GM11168 (cell line): ENCODE results near the gene LDLRAD2.
"Not testable (repeated sequence)": the region's sequence is repeated elsewhere in the genome, so short reads cannot be mapped to it uniquely, and the experiment has no call there.

ENCODE experiments used
- in situ Hi-C: fragments of 300-500 bp; cut with MboI; formaldehyde crosslinking; loops from one replicate; pipeline ENCODE4 v1.12.0; 2022; ENCODE audit warnings: low sequenced_read_pairs; ENCODE audit not compliant: unreplicated experiment

LDLRAD2 gene

GRCh38 chr1:21822349-21822748, 10.3 kb downstream of the LDLRAD2 start:
- in situ Hi-C loops: no loop called here

DNA sequence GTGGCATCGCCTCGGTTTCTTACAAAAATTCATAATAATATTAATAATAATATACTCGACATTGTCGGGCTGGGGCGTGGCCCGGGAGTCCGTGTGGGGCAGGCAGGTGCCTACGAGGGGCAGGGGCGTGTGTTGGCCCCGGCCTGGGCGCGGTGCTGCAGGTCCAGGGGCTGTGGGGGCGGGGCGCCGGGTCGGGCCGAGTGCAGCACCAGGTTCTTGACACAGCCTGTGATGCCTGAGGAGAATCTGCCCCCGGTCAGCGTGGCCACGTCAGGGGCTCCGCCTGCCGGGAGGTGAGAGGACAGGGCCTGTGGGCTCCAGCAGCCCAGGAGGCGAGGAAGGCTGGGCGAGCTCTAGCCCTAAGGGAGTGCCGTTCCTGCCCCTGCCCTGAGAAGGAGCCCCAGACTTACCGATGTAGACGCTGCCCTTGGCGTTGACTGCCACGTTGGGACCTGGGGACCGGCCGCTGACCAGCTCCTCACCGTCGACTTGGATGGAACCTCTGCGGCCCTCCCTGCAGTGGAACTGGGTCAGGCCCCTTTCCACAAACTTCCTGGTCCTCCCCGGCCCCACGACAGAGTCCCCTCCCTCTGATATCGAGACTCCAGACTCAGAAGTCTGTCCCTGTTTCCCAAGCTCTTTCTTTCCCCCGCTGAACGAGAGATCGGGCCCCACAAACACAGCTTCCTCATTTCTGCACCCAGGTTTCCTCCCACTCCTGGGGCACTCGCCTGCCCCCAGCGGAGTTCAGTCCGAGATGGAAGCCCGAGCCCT, 11.3 kb downstream of the LDLRAD2 start:
- in situ Hi-C loops: no loop called here

DNA sequence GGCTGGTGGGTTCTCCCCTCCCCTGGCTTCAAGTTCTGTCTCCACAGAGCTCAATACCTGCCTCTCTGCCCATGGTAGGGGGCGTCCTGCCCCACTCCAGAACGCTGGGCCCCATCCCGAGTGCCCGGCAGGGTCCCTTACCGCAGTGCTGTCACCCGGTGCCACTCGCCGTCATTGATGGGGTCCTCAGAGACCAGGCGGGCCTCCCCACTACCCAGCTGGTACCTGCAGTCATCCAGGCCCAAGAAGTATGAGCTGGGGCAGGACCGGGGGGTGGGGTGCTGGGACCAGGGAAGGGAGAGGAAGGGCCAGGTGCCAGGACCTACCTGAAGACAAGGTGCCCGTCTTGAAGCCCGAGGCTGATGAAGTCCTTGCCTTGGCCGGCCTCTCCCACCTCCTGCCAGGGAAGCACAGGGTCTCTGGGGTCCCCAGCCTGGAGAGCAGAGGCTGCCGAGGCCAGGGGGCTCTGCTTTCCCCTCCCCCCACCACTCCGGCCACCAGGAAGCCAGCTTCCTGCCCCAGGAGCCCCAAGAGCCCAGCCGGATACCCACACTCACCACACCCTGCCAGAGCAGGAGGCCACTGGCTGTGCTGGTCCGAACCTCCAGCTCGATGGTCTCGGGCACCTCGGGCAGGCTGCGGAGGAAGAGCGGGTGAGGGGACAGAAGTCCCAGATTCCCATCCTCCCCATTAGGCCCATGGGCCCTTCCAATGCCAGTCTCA, 12.1 kb downstream of the LDLRAD2 start:
- in situ Hi-C loops: no loop called here

DNA sequence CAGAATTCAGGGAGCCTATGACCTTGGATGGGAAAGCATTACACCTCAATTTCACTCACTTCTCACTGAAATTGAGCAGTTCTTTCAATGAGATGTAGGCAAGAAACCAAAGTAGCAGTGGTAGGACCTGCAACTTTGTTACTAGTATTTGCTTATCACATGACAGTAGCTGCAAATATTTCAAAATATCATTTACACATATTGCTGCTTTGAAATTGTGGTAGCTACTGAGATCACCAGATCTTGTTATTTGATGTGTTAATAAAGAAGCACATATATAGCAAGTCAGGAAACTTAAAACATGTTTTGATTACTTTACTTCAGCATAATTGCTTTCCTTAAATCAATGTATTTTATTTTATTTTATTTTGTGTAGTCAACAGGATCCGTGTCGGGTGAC, 12.9 kb downstream of the LDLRAD2 start:
- in situ Hi-C loops: no loop called here

DNA sequence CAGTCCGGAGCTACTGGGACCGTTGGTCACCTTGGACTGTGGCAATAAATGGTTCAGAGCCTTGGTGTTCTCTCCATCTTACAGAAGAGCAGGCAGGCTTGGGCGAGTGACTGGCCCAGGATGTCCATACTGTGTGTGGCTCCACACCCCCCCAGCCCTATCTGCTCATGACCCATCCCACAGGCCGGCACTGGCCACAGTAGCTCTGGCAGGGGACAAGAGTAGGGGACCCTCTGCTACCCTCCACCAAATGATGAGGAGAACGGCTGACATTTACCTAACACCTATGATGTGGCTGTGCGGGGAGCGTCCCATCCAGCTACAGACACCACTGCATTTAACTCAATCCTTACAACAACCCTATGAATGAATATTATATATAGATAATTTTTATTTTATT, 13.3 kb downstream of the LDLRAD2 start:
- in situ Hi-C loops: no loop called here

DNA sequence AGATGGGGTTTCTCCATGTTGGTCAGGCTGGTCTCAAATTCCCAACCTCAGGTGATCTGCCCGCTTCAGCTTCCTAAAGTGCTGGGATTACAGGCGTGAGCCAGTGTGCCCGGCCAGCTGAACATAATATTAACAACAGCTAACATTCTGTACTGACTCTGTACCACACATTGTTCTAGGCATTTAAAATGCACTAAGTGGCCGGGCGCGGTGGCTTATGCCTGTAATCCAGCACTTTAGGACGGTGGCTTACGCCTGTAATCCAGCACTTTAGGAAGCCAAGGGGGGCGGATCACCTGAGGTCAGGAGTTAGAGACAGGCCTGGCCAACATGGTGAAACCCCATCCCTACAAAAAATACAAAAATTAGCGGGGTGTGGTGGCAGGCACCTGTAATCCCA, 14.6 kb downstream of the LDLRAD2 start:
- in situ Hi-C loops: not testable (repeated sequence)

DNA sequence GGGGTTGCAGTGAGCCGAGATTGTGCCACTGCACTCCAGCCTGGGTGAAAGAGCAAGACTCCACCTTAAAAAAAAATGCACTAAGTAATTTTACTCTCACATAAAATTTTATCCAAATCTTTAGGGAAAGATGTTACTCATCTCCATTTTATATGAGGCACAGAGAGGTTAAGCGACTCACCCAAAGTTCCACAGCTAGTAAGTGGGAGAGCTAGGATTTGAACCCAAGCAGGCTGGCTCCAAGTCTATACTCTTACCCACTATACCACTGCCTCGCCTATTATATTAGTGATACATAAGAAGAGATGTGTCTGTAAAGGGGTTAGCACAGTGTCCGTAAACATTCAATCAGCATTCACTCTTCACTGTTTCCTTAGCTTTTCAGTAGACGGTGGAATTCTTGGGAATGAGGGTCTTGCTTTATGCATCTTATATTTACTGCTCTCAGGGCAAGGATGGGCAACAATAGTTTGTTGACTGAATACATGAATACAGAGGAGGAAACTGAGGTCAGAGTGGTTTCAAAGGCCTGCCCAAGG, 15.1 kb downstream of the LDLRAD2 start:
- in situ Hi-C loops: no loop called here

GRCh38 chr1:21828075-21828474, 16.0 kb downstream of the LDLRAD2 start:
- in situ Hi-C loops: no loop called here

DNA sequence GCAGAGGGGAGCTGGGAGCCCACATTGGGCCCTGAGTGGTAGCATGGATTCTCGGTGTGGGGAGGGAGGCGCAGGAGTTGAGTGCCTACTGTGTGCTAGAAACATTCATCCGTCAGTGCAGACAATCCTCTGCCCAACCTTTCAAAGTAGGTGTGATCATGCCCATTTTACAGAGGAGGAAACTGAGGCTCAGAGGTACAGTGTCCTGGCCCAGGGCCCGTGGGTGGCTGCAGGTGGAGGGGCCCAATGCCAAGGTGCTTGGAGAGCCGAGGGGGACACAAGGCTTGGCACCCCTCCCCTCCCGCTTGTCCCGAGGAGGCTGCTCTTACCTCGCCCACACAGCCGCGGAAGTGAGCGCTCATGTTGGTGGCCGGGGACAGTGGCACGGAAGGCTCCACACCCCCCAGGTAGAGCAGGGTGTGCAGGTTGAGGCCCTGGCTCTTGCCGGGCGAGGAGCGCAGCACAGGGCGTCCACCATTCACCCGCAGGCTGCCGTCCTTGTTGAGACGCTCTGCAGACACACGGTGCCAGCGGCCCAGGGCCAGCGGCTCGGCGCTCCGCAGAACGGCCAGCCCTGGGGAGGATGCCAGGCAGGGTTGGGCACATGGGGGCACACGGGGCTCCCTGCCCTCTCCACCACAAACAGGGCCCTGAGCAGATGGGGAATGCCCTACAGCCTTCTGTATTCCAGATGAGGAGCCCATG, 16.6 kb downstream of the LDLRAD2 start:
- in situ Hi-C loops: no loop called here

DNA sequence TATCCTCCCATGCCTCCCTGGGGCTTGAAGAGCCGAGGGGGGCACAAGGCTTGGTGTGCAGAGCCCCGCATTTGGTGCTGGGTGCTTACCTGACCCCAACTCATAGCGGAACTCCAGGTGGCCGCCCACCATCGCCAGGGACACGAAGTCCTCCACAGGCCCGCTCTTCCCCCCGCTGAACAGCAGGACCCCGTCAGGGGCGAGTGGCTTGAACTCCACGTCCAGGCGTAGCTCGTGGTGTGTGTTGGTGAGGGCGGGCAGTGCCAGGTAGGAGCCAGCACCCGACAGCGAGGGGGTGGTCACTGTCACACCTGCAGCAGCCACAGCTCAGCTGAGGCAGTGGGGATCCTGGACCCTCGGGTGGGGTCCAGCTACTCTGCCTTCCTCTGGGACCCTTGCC, 17.2 kb downstream of the LDLRAD2 start:
- in situ Hi-C loops: no loop called here

GRCh38 chr1:21830792-21831453, 18.9 kb downstream of the LDLRAD2 start:
- in situ Hi-C loops: no loop called here

GRCh38 chr1:21831454-21831970, 19.4 kb downstream of the LDLRAD2 start:
- in situ Hi-C loops: no loop called here

GRCh38 chr1:21833392-21833976, 21.4 kb downstream of the LDLRAD2 start:
- in situ Hi-C loops: no loop called here

DNA sequence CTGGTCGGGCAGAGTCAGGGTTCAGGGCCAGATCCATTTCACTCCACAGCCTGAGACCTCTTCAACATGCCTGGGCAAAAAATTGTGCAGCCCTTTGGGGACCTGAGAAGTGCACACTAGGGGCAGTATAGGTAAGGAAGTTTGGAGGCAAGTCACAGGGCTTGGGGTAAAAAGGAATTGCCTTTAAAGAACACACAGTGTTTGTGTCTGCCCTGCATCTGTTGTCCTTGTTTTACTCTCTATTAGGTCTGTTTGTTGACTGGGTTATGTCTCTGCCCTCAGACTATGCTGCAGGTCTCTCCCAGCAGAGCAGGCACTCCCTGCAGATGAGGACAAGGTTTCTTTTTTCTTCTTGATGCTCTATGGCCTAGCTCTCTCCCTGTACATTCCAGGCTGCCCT, 22.0 kb downstream of the LDLRAD2 start:
- in situ Hi-C loops: no loop called here

GRCh38 chr1:21834666-21835065, 22.6 kb downstream of the LDLRAD2 start:
- in situ Hi-C loops: no loop called here

- in situ Hi-C loops: no loop called here
These were observed 23.9 kb downstream of the LDLRAD2 start for GRCh38 chr1:21836010-21836409.

GRCh38 chr1:21836729-21837128, 24.7 kb downstream of the LDLRAD2 start:
- in situ Hi-C loops: no loop called here

DNA sequence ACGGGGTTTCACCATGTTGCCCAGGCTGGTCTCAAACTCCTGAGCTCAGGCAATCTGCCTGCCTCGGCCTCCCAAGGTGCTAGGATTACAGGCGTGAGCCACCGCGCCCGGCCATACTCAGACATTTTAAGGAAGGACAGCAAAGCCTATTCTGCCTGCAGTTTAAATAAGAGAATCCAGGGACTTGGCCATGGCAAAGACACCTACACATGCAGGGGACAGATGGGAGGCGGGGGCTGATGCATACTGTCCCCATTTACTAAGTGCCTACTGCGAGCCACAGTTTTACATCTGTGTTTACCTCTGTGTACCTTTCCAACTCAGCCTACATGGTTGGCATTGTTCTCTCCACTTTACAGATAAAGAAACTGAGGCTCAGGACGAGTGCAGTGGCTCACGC, 25.4 kb downstream of the LDLRAD2 start:
- in situ Hi-C loops: no loop called here

DNA sequence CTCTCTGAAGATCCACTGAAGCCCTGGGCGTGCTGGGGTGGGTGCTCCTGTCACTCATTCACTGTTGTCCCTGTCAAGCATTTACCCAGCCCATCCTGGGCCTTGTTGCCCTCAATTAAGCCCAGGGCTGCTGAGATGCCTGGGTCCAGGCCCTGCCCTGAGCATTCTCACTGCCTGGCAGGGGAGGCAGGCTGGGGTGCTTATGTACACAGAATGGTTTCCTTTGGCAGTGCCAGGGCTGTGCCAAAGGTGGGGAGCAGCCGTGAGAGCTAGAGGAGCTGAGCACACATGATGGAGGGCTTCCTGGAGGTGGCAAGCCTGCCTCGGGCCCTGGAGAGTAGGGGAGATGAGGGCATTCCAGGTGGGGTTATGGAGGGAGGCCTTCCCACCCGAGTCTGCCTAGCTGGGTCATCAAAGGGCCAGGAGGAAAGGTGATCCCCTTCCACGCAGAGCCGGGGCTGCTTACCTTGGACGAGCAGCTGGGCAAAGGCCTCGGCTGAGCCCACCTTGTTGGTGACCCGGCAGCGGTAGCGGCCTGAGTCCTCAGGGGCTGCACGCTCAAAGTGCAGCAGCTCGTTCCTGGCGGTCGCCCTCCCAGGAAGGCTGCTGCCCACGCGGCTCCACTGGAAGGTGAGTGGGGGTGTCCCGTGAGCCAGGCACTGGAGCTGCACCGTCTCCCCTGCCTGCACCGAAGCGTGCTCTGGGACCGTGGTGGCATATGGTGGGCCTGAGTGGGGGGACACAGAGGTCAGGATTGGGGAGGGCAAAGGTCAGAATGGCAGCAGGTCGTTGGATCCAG, 26.5 kb downstream of the LDLRAD2 start:
- in situ Hi-C loops: no loop called here
